Measurements from ENCODE around the gene NIT2.
"Not testable (repeated sequence)": the region's sequence is repeated elsewhere in the genome, so short reads cannot be mapped to it uniquely, and the experiment has no call there.

Gene NIT2, protein sequence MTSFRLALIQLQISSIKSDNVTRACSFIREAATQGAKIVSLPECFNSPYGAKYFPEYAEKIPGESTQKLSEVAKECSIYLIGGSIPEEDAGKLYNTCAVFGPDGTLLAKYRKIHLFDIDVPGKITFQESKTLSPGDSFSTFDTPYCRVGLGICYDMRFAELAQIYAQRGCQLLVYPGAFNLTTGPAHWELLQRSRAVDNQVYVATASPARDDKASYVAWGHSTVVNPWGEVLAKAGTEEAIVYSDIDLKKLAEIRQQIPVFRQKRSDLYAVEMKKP

DNA sequence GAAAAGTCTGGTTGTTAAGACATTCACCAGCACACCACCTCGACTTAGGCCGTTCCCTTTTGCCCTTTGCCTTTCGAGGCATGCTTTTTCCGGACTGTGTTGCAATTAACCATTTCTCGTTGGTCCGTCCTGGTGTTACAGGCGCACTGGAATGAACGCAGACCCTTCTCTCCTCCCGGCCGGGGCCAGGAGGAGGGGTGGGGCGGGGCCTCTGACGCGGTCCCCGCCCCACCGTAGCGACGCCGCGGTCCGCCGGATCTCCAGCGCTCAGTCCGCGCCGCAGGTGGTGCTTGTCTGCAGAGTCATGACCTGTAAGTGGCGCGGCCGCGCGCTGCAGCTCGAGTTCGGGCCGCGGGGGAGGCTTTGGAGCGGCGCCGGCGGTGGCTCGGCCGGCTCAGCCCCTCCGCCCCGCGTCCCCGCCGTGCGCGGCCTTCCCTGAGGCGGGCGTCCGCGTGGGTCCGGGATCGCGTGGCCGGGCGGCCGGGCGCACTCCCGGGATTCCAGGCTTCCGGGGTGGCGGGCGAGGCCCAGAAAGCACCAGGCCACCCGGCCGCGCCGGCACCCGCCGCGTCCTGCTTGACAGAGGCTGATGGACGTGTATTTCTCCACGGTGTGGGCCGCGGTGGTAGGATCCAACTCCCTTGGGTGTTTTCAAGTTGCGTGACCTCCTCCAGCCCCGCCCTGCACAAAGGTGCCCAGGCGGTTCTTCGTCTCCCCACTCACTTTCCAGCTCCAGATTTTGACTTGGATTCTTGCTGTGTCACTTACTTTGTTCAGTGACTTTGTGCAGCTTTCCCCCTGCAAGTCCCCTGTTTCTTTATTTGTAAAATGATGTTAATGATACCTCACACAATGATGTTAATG, at the start of gene NIT2:
NIT2 (plus strand) TSS at position 270 of the 864 bp plus-strand sequence; CDS start at position 305, 35 bp downstream.
- peak; percentile 64 to 67 for DNase-seq (ENCODE audit: low read depth in 2 of 2)

DNA sequence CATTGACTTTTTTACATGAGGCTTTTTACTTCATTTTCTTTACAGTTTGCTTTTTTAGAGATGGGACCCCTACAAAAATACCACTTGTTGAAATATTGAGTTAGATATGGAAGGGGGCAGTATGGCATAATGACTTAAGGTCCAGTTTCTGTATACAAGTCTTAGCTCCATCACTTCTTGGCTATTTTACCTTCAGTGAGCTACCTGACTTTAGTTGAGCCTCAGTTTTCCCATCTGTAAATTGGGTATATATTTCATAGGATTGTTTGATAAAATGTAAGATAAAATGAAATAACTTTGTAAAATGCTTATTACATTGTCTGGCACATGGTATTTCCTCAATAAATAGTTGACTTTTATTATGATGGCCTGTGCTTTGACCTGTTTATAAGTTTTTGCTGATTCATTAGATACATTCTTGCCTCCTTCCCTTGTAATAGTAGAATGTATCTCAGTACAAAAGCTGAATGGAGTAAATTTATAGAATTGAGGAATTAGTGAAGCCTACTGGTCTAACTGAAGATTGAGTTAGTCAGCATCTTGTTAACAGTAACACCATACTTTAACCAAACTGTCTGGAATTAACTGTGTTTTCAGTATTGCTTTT, 46.2 kb upstream of the NIT2 start:
- no peak for DNase-seq (ENCODE audit: low read depth in 2 of 2)

DNA sequence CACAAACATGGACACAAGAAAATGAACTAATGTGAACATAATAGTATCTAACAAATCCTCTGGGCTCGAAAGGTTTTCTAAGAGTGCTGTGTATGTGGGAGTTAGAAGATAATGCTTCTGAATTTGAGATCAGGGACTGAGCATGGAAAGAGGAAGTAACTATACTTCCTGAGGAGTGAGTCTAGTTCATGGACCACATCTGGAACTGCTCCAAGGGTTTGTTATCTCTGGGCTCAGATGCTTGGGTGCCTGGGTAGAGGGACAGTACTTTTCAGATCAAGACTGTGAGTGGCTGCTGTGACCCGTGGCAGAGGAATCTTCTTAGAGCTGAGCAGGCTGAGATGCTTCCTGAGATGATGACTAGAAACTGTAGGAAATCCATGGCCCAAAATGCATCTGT, 45.2 kb upstream of the NIT2 start:
- no peak for DNase-seq (ENCODE audit: low read depth in 2 of 2)

DNA sequence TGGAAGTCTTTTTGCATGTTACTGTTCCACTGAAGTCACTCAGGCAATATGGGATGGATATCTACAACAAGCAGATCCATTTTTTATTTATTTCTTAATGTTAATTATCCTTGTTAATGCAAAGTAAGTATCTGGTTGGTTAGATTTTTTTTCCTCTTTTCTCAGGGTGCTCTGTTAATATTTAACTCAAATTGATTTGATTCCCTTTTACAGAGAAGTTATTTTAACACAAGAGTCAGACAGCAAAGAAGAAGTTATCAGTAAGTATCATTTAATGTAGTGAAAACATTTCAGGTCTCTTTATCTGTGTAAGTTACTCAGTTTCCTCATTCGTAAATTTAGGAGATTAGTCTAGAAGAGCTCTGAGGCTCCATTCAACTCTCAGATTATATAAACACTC, 39.5 kb upstream of the NIT2 start:
- DNase-seq (ENCODE audit: low read depth in 2 of 2): no peak

DNA sequence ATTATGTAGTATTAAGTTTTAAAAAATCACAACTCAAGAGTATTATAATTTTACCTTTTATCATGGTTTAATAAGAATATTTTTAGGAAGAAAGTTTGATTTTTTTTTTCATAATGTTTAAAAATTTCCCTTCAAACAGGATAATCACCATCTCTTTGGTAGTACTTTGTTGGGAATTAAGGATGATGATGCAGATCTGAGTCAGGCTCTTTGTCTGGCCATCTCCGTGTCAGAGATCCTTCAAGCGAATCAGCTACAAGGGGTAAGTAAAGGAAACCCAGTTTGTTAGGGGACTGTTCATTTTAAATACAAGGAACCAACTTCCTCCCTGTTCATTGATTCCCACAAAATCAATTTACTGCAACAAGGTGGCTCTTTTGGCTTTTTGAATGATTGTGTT, 36.8 kb upstream of the NIT2 start:
- no peak for DNase-seq (ENCODE audit: low read depth in 2 of 2)

DNA sequence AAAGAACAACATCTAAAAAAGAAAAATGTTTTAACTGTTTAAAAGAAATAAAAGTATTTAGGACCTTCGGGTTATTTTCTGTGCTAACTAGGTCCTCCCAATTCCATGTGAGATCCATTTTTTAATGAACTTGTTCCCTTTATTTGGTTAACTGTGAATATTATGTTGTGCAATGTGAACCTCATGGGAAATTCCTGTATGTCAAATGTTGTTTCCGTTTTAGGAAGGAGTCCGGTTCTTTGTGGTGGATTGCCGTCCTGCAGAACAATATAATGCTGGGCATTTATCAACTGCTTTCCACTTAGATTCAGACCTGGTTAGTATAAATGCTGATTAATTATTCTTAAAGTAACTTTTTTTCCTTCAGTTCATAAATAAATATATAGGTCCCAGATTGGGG, 35.5 kb upstream of the NIT2 start:
- DNase-seq (ENCODE audit: low read depth in 2 of 2): no peak

DNA sequence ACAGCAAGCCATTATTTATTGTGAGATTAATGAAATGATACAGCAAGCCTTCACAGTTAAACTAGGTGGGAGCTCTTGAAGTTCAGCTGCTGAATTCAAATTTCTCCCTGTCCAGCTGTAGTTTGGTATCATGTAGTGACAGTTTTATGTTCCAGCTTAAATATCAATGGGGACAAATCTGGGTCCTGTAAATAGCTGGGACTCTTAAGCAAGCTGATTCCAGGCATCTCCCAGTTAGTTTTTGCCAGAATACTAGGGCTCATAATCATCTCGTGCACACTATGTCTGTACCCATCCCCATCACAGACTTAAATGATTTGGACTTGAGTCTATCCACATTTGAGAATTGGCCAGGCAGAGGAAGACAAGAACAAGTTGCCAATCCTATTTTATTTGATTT, 27.9 kb upstream of the NIT2 start:
- no peak for DNase-seq (ENCODE audit: low read depth in 2 of 2)

DNA sequence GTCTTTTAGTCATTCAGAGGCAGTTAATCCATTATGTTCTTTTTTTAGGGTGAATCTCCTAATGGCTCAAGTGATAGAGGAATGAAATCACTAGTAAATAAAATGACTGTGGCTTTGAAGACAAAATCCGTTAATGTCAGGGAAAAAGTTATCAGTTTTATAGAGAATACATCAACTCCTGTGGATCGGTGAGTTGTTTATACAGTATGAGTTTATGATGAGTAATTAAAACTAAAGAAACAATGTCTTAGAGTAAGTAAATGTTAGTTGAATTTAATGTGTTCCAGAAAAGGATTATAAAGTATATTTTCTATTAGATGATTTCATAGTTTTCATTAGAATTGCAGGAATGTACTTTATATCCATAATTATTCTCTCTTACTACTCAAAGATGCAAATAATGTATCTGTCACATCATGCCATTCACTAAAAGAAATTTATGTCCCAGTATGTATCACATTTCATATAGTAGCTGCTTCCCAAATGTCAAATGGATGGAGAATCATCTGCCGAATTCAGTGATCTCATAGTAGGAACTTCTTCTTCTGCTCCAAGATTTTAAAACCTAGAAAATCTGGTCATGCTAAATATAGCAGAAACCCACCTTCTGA, 24.1 kb upstream of the NIT2 start:
- no peak for DNase-seq (ENCODE audit: low read depth in 2 of 2)

DNA sequence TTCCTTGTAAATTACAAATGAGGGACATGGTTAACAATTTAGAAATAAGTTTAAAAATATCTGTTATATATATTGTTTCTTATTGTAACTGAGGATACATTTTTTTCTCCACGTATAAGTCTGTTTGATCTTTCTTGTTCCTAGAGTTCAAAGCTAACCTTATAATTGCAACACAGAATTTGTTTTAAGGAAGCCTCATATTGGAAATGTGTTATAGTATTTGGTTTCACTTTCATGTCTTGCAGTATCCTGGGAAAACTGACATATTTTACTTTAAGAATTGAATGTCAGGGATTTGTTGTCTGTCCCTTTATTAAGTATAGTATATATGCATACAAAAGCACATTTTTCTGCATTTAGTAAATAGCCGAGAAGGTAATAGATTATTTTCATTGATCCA, 23.5 kb upstream of the NIT2 start:
- no peak for DNase-seq (ENCODE audit: low read depth in 2 of 2)

DNA sequence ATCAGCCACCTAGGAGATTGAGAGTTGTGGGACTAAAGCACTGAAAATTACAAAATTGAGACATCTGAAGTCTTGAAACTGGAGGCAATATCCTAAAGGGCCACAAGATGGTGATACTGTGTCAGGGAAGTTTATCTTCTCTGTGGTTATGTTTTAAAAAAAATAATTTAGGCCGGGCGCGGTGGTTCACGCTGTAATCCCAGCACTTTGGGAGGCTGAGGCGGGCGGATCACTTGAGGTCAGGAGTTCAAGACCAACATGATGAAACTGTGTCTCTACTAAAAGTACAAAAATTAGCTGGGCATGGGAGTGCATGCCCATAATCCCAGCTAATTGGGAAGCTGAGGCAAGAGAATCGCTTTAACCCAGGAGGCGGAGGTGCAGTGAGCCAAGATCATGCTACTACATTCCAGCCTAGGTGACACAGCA, 17.9 kb upstream of the NIT2 start:
- DNase-seq (ENCODE audit: low read depth in 2 of 2): peak in 1 of 2 donors; percentile 19

DNA sequence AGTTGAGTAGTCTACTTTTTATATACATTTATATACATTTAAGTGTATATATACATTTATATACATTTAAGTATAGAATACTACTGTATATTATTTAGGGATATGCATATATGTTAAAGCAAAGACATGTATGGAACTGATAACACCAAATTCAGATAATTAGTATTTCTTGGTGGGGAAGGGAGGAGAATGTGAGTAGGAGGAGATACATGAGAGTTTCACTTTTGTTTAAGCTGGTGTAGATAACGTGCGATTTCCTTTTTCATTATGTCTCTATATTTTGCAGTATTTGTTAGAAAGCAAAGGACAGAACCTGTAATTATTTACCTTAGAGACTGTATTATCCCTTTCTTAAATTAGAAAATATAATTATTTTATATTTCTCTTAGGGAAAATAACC, 16.6 kb upstream of the NIT2 start:
- no peak for DNase-seq (ENCODE audit: low read depth in 2 of 2)

DNA sequence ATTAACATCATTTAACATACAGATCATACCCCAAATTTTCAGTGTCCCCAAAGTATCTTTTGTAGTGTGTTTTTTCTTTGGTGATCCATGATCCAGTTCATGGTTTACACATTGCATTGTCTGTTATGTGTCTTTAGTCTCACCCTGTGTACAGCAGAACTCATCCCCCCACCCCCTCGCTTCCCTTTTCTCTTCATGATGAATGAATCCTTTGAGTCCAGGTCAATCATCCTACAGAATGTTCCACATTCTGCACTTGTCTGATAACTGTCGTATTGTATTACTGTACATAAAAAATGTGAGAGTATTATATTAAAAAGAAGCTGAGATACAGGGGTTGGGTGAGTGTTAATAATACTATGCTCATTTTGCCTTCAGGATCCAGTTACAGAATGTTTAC, 14.6 kb upstream of the NIT2 start:
- no peak for DNase-seq (ENCODE audit: low read depth in 2 of 2)

DNA sequence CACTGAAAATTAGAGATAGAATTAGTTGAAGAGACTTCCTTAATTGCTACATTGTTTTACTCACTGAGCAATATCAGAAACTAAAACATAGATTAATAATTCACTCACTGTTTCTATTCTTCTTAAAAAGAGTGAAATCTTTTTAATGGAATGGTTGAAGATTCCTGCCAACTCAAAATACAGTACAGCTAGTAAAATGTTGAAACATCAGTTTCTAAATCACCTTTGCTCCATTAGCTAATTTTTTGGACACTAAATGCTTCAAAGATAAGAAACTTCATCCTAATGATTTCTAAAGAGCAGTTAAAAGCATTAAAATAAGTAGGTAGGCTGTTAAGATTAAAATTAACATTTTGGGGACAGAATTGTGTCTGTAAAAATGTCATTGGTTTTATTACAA, 10.5 kb upstream of the NIT2 start:
- no peak for DNase-seq (ENCODE audit: low read depth in 2 of 2)

DNA sequence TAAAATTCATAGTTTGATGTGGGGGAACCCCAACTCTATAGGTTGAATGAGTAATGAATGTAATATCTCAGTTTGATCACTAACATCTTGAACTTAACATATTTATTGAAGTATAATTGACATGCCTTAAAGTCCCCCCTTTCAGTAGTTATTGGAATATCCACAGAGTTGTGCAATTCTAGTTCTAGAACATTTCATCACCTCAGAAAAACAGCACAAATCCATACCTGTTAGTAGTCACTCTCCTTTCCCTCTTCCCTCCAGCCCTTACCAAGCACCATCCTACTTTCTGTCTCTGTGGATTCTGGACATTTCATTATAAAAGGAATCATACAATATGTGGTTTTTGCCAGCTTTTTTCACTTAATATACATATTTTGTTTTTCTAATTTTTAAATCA, 8.7 kb upstream of the NIT2 start:
- no peak for DNase-seq (ENCODE audit: low read depth in 2 of 2)

DNA sequence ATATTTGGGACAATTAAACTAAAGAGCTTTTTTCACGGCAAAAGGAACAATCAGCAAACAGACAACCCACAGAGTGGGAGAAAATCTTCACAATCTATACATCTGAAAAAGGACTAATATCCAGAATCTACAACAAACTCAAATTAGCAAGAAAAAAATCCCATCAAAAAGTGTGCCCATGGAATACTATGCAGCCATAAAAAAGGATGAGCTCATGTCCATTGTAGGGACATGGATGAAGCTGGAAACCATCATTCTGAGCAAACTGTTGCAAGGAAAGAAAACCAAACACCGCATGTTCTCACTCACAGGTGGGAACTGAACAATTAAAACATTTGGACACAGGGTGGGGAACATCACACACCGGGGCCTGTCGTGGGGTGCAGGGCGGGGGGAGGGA, 7.2 kb upstream of the NIT2 start:
- not testable (repeated sequence) for DNase-seq (ENCODE audit: low read depth in 2 of 2)

DNA sequence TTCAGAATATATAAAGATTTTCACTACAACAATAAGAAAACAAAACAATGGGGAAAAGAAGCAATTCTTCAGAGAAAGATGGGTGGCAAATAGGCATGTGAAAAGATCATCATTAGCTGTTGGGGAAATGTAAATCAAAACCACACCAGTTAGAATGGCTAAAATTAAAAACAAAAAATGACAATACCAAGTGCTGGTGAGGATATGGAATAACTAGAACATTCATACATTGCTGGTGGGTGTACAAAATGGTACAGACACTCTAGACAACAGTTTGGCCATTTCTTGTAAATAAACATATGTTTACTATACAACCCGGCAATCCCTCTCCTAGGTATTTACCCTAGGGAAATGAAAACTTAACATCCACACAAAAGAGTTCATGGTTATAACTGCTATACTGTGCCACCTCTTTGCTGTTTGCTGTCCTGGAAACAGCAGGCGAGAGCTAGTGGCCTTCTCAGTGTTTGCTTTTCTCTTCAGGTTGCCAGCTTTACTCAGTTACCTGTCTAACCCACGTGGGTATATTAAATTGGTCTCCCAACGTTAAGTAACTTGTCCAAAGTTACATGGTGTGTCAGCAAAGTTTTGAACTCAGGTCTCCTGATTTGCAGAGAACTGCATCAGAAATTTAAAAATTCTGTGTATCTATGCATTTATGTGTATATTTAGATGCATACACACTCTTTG, 4.6 kb upstream of the NIT2 start:
- DNase-seq (ENCODE audit: low read depth in 2 of 2): no peak

DNA sequence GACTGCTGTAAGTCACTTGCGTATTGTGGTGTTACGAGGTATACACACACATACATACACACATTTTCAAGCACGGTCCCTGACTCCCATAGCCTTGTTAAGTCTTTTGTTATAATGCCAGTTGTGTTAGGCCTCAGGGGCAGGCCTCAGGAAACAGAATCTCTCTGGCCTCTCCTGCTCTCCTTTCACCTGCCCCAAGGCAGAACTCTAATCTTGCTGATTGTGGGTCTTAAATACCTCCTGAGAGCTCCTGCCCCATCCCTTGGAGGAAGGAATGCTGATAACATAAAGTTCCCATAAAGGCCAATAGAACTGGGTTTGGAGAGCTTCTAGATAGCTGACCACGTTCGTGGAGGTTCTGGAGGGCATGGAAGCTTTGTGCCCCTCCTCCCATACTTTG, 3.9 kb upstream of the NIT2 start:
- no peak for DNase-seq (ENCODE audit: low read depth in 2 of 2)

DNA sequence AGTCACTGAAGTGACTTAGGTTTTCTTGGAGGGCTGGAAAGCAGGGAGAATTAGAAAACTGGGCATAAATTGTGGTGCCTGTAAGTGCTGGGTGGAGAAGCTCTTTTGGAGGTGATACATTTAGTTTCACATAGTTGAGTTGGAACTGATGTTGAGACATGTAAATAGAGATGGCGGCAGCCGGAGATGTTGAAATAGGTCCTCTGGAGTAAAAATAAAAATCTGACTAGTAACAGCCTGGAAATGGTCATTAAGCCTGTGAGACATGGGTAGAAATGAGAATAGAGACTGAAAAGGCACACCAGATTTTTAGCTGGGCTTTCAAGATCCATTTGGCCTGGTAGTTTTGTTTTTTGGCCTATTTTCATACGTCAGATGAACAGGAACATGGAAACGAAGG, 2.9 kb upstream of the NIT2 start:
- no peak for DNase-seq (ENCODE audit: low read depth in 2 of 2)

DNA sequence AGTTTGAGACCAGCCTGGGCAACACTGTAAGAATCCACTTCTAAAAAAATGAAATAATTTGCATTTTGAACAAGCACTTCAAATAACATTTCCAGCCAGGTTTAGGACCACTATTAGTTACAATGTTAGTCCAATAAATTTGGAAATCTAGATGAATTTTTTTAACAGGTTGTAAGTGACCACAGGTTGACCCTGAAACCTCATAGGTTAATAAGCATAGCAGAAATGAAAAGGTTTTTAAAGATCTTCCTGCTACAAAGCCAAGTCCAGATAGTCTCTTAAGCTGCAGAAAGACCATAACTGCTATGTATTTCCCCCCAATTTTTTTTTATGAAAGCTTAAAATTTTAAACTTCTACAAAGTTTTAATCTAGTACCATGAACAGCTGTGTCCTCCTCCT, 1.5 kb upstream of the NIT2 start:
- no peak for DNase-seq (ENCODE audit: low read depth in 2 of 2)

DNA sequence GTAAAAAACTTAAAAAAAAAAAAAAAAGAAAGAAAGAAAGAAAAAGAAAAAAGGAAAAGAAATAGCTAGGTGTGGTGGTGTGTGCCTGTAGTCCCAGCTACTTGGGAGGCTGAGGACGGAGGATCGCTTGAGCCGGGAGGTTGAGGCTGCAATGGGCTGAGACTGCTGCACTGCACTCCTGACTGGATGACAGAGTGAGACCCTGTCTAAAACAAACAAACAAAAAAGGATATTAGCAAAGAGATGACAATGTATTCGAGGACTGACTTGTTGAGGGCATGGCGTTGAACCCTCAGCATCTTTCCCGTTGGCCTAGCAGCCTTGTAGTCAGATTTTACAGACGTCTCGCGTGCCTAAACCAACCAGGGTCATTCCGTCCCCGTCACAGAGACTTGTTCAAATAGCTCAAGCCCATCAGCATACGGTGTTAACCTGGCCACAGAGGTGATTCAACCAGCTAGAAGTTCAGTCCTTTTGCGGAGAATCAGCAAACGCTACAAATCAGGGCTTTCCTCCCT, 528 bp upstream of the NIT2 start:
- DNase-seq (ENCODE audit: low read depth in 2 of 2): no peak

DNA sequence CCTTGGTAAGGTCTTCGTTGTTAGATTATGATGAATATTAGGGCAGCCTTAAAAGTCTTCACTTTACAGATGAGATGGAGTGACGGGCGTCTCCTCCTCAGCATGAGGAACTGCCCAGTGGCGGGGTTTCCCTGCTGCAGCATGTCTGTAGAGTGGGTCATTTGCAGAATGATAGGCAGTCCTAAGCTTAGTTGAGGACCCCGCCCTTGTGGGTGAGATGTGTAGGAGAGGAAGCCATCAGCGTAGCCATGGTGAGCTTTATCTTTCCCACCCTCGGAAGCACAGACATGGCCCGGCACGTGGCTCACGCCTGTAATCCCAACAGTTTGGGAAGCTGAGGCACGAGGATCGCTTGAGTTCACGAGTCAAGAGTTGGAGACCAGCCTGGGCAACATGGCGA, 877 bp downstream of the NIT2 start:
- DNase-seq (ENCODE audit: low read depth in 2 of 2): no peak

DNA sequence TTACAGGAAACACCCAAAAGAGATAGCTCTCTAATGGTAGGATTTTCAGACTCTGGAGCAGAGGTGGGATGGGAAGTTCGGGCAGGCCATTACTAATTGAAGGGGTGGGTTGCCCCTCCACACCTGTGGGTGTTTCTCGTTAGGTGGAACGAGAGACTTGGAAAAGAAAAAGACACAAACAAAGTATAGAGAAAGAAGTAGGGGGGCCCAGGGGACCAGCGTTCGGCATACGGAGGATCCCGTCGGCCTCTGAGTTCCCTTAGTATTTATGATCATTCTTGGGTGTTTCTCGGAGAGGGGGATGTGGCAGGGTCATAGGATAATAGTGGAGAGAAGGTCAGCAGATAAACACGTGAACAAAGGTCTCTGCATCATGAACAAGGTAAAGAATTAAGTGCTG, 1.7 kb downstream of the NIT2 start:
- not testable (repeated sequence) for DNase-seq (ENCODE audit: low read depth in 2 of 2)
